ENCODE results near the gene RTL10.

GRCh38 chr22:19806213-19807160 lies 48.2 kb downstream of the RTL10 start:
- no peak for TF ChIP-seq CTCF (IDR thresholded peaks at IDR 0.05)
- TF ChIP-seq POLR2A (IDR thresholded peaks at IDR 0.05) = no peak
